ENCODE results near the gene CIB4. TPM values are rescaled to one million over a fixed set of nuclear protein-coding genes. Genes with fewer than 3 reads are reported as not detected.
"Not testable (repeated sequence)": the region's sequence is repeated elsewhere in the genome, so short reads cannot be mapped to it uniquely, and the experiment has no call there.

The CIB4 gene
- total RNA-seq, 1 experiment from 2014 or later: not detected

- no peaks in the 10 kb centered on the region for H3K4me1 ChIP-seq (ENCODE audit: low read length)
- H3K27me3 ChIP-seq (ENCODE audit: low read length): no peaks in the 10 kb centered on the region
- no peaks in the 10 kb centered on the region for H3K9me3 ChIP-seq (ENCODE audit: low read length)
- no peak overlapping the region for H3K4me3 ChIP-seq (ENCODE audit: low read length)
- H4K20me1 ChIP-seq (ENCODE audit: insufficient read depth, low read depth, low read length): no peaks in the 10 kb centered on the region
- no peaks in the 10 kb centered on the region for H3K9me2 ChIP-seq (replicated peaks; ENCODE audit: insufficient read depth, low read length)
- no peak overlapping the region for H3K27ac ChIP-seq (ENCODE audit: low read length)
- H3K4me2 ChIP-seq (ENCODE audit: low read depth, low read length, poor library complexity, severe bottlenecking): no peak overlapping the region
- H3K79me2 ChIP-seq (ENCODE audit: low read length): no peaks in the 10 kb centered on the region
- no peak for DNase-seq
- no peaks in the 10 kb centered on the region for H3K36me3 ChIP-seq (ENCODE audit: insufficient read depth, low read length)
- no peak overlapping the region for H3K9ac ChIP-seq (ENCODE audit: low read length)
- no peak overlapping the region for H2AFZ ChIP-seq (ENCODE audit: low read length)
Observed at GRCh38 chr2:26567534-26567933, 73.6 kb downstream of the CIB4 start.

- not testable (repeated sequence) for H3K4me3 ChIP-seq (ENCODE audit: low read length); H3K36me3 ChIP-seq (ENCODE audit: insufficient read depth, low read length); H3K9ac ChIP-seq (ENCODE audit: low read length); H3K27ac ChIP-seq (ENCODE audit: low read length); H3K9me2 ChIP-seq (replicated peaks; ENCODE audit: insufficient read depth, low read length); H3K4me2 ChIP-seq (ENCODE audit: low read depth, low read length, poor library complexity, severe bottlenecking); DNase-seq; H2AFZ ChIP-seq (ENCODE audit: low read length); H3K27me3 ChIP-seq (ENCODE audit: low read length); H3K4me1 ChIP-seq (ENCODE audit: low read length); H3K79me2 ChIP-seq (ENCODE audit: low read length); H3K9me3 ChIP-seq (ENCODE audit: low read length); H4K20me1 ChIP-seq (ENCODE audit: insufficient read depth, low read depth, low read length)
Observed at GRCh38 chr2:26566731-26567130, 74.4 kb downstream of the CIB4 start.

- no peaks in the 10 kb centered on the region for H4K20me1 ChIP-seq (ENCODE audit: insufficient read depth, low read depth, low read length)
- DNase-seq: no peak
- no peak overlapping the region for H3K27ac ChIP-seq (ENCODE audit: low read length)
- H3K36me3 ChIP-seq (ENCODE audit: insufficient read depth, low read length): no peaks in the 10 kb centered on the region
- H3K4me3 ChIP-seq (ENCODE audit: low read length): no peak overlapping the region
- H3K9me3 ChIP-seq (ENCODE audit: low read length): no peaks in the 10 kb centered on the region
- no peaks in the 10 kb centered on the region for H3K4me1 ChIP-seq (ENCODE audit: low read length)
- no peaks in the 10 kb centered on the region for H3K79me2 ChIP-seq (ENCODE audit: low read length)
- H3K27me3 ChIP-seq (ENCODE audit: low read length): no peaks in the 10 kb centered on the region
- no peak overlapping the region for H3K4me2 ChIP-seq (ENCODE audit: low read depth, low read length, poor library complexity, severe bottlenecking)
- no peak overlapping the region for H2AFZ ChIP-seq (ENCODE audit: low read length)
- no peaks in the 10 kb centered on the region for H3K9me2 ChIP-seq (replicated peaks; ENCODE audit: insufficient read depth, low read length)
- no peak overlapping the region for H3K9ac ChIP-seq (ENCODE audit: low read length)
Observed at GRCh38 chr2:26566081-26566375, 75.1 kb downstream of the CIB4 start.

- H2AFZ ChIP-seq (ENCODE audit: low read length): no peak overlapping the region
- no peak for DNase-seq
- no peaks in the 10 kb centered on the region for H3K36me3 ChIP-seq (ENCODE audit: insufficient read depth, low read length)
- H3K4me1 ChIP-seq (ENCODE audit: low read length): no peaks in the 10 kb centered on the region
- no peaks in the 10 kb centered on the region for H3K9me3 ChIP-seq (ENCODE audit: low read length)
- H3K9me2 ChIP-seq (replicated peaks; ENCODE audit: insufficient read depth, low read length): no peaks in the 10 kb centered on the region
- H3K4me3 ChIP-seq (ENCODE audit: low read length): no peak overlapping the region
- H3K9ac ChIP-seq (ENCODE audit: low read length): no peak overlapping the region
- H3K27ac ChIP-seq (ENCODE audit: low read length): no peak overlapping the region
- H3K4me2 ChIP-seq (ENCODE audit: low read depth, low read length, poor library complexity, severe bottlenecking): no peak overlapping the region
- no peaks in the 10 kb centered on the region for H3K27me3 ChIP-seq (ENCODE audit: low read length)
- no peaks in the 10 kb centered on the region for H4K20me1 ChIP-seq (ENCODE audit: insufficient read depth, low read depth, low read length)
- H3K79me2 ChIP-seq (ENCODE audit: low read length): no peaks in the 10 kb centered on the region
Observed at GRCh38 chr2:26564121-26564644, 77.0 kb downstream of the CIB4 start.

- DNase-seq: no peak
- no peaks in the 10 kb centered on the region for H3K4me1 ChIP-seq (ENCODE audit: low read length)
- no peak overlapping the region for H3K4me3 ChIP-seq (ENCODE audit: low read length)
- H3K9me2 ChIP-seq (replicated peaks; ENCODE audit: insufficient read depth, low read length): no peaks in the 10 kb centered on the region
- no peaks in the 10 kb centered on the region for H3K9me3 ChIP-seq (ENCODE audit: low read length)
- H3K27me3 ChIP-seq (ENCODE audit: low read length): no peaks in the 10 kb centered on the region
- H3K36me3 ChIP-seq (ENCODE audit: insufficient read depth, low read length): no peaks in the 10 kb centered on the region
- H3K27ac ChIP-seq (ENCODE audit: low read length): no peak overlapping the region
- no peaks in the 10 kb centered on the region for H3K79me2 ChIP-seq (ENCODE audit: low read length)
- H2AFZ ChIP-seq (ENCODE audit: low read length): no peak overlapping the region
- H3K4me2 ChIP-seq (ENCODE audit: low read depth, low read length, poor library complexity, severe bottlenecking): no peak overlapping the region
- H3K9ac ChIP-seq (ENCODE audit: low read length): no peak overlapping the region
- no peaks in the 10 kb centered on the region for H4K20me1 ChIP-seq (ENCODE audit: insufficient read depth, low read depth, low read length)
Observed at GRCh38 chr2:26563686-26564085, 77.5 kb downstream of the CIB4 start.

GRCh38 chr2:26562811-26563645, 78.1 kb downstream of the CIB4 start:
- DNase-seq: no peak
- H3K9me3 ChIP-seq (ENCODE audit: low read length): no peaks in the 10 kb centered on the region
- H3K79me2 ChIP-seq (ENCODE audit: low read length): no peaks in the 10 kb centered on the region
- no peak overlapping the region for H2AFZ ChIP-seq (ENCODE audit: low read length)
- no peak overlapping the region for H3K4me3 ChIP-seq (ENCODE audit: low read length)
- H3K9ac ChIP-seq (ENCODE audit: low read length): no peak overlapping the region
- no peaks in the 10 kb centered on the region for H4K20me1 ChIP-seq (ENCODE audit: insufficient read depth, low read depth, low read length)
- H3K27ac ChIP-seq (ENCODE audit: low read length): no peak overlapping the region
- H3K9me2 ChIP-seq (replicated peaks; ENCODE audit: insufficient read depth, low read length): no peaks in the 10 kb centered on the region
- H3K4me2 ChIP-seq (ENCODE audit: low read depth, low read length, poor library complexity, severe bottlenecking): no peak overlapping the region
- no peaks in the 10 kb centered on the region for H3K4me1 ChIP-seq (ENCODE audit: low read length)
- no peaks in the 10 kb centered on the region for H3K27me3 ChIP-seq (ENCODE audit: low read length)
- H3K36me3 ChIP-seq (ENCODE audit: insufficient read depth, low read length): no peaks in the 10 kb centered on the region

GRCh38 chr2:26561918-26562810, 79.0 kb downstream of the CIB4 start:
- Histone ChIP-seq H4K20me1 (ENCODE audit: insufficient read depth, low read depth, low read length) (no peaks in the 10 kb centered on the region), H3K36me3 (ENCODE audit: insufficient read depth, low read length) (no peaks in the 10 kb centered on the region), H3K79me2 (ENCODE audit: low read length) (no peaks in the 10 kb centered on the region), H3K27ac (ENCODE audit: low read length) (no peak overlapping the region), H3K9me3 (ENCODE audit: low read length) (no peaks in the 10 kb centered on the region), H3K9me2 (replicated peaks; ENCODE audit: insufficient read depth, low read length) (no peaks in the 10 kb centered on the region), H2AFZ (ENCODE audit: low read length) (no peak overlapping the region), H3K4me2 (ENCODE audit: low read depth, low read length, poor library complexity, severe bottlenecking) (no peak overlapping the region), H3K27me3 (ENCODE audit: low read length) (no peaks in the 10 kb centered on the region), H3K4me3 (ENCODE audit: low read length) (no peak overlapping the region), H3K9ac (ENCODE audit: low read length) (no peak overlapping the region), H3K4me1 (ENCODE audit: low read length) (peaks cover 5% of the 10 kb centered on the region)
- no peak for DNase-seq

- H2AFZ ChIP-seq (ENCODE audit: low read length): no peak overlapping the region
- no peak overlapping the region for H3K4me3 ChIP-seq (ENCODE audit: low read length)
- no peak overlapping the region for H3K27ac ChIP-seq (ENCODE audit: low read length)
- no peaks in the 10 kb centered on the region for H4K20me1 ChIP-seq (ENCODE audit: insufficient read depth, low read depth, low read length)
- peaks cover 13% of the 10 kb centered on the region for H3K4me1 ChIP-seq (ENCODE audit: low read length)
- H3K9ac ChIP-seq (ENCODE audit: low read length): no peak overlapping the region
- no peak overlapping the region for H3K4me2 ChIP-seq (ENCODE audit: low read depth, low read length, poor library complexity, severe bottlenecking)
- H3K79me2 ChIP-seq (ENCODE audit: low read length): no peaks in the 10 kb centered on the region
- no peaks in the 10 kb centered on the region for H3K36me3 ChIP-seq (ENCODE audit: insufficient read depth, low read length)
- no peaks in the 10 kb centered on the region for H3K9me3 ChIP-seq (ENCODE audit: low read length)
- DNase-seq: no peak
- no peaks in the 10 kb centered on the region for H3K9me2 ChIP-seq (replicated peaks; ENCODE audit: insufficient read depth, low read length)
- no peaks in the 10 kb centered on the region for H3K27me3 ChIP-seq (ENCODE audit: low read length)
Observed at GRCh38 chr2:26561376-26561775, 79.8 kb downstream of the CIB4 start.

Measured in Karpas-422 (cell line).